Measurements from ENCODE around the gene PRSS22. TPM values are rescaled to one million over a fixed set of nuclear protein-coding genes. Genes with fewer than 3 reads are reported as not detected.

PRSS22 gene
- total and polyA plus RNA-seq, 2 experiments from 2014 or later: 1.3 to 2.0 TPM

- no peaks in the 10 kb centered on the region for H3K9me3 Mint-ChIP-seq
Measured at GRCh38 chr16:2810651-2811050, 47.3 kb downstream of the PRSS22 start.

More at GRCh38 chr16:2810651-2811050, 47.3 kb downstream of the PRSS22 start:
- no peaks in the 10 kb centered on the region for H3K79me2 ChIP-seq (replicated peaks; ENCODE audit: insufficient read depth)
- H4K20me1 ChIP-seq (replicated peaks; ENCODE audit: insufficient read depth): no peaks in the 10 kb centered on the region
- H3K4me1 ChIP-seq (ENCODE audit: insufficient read depth): no peaks in the 10 kb centered on the region; the same call in 1 of the 2 replicates
- no peaks in the 10 kb centered on the region for H3K27me3 ChIP-seq (ENCODE audit: insufficient read depth)
- TF ChIP-seq ZNF331 (CRISPR knock-in tag; IDR thresholded peaks at IDR 0.05; ENCODE audit: low read depth): no peak
- no peak for TF ChIP-seq POLR2AphosphoS5 (IDR thresholded peaks at IDR 0.05; ENCODE audit: low read depth)
- no peak for TF ChIP-seq EZH2phosphoT487 (IDR thresholded peaks at IDR 0.05; ENCODE audit: unreplicated experiment)
- no peak for TF ChIP-seq ZNF462 (CRISPR knock-in tag; IDR thresholded peaks at IDR 0.05)
- H3K36me3 ChIP-seq (ENCODE audit: insufficient read depth): no peaks in the 10 kb centered on the region
- H3K36me3 Mint-ChIP-seq (ENCODE audit: low read depth): no peaks in the 10 kb centered on the region
- H3K4me2 ChIP-seq: no peak overlapping the region
- H3K4me3 ChIP-seq: no peak overlapping the region
- peaks cover 14% of the 10 kb centered on the region for H3K27me3 Mint-ChIP-seq (ENCODE audit: insufficient read depth, low read depth, poor library complexity)
- ATAC-seq: no peak
- H2AFZ ChIP-seq: no peak overlapping the region
- no peak overlapping the region for H3K27ac ChIP-seq (ENCODE audit: low read depth)
- no peaks in the 10 kb centered on the region; the same call in 2 of the 3 replicates for H3K4me1 Mint-ChIP-seq
- H3K9me2 ChIP-seq (ENCODE audit: insufficient read depth): no peaks in the 10 kb centered on the region
- no peak overlapping the region; the same call in 1 of the 2 replicates for H3K27ac Mint-ChIP-seq
- no peak overlapping the region for H3K4me3 Mint-ChIP-seq
- no peaks in the 10 kb centered on the region for H3F3A ChIP-seq (replicated peaks; ENCODE audit: low read depth)
- DNase-seq (ENCODE audit: low spot score): no peak

All from GM23338 (cell line).